Stimulated activated CD4-positive, alpha-beta T cell treated with anti-CD3 and anti-CD28 coated beads, Interleukin-15, amount 100 ng/mL, for 1 hour (primary cell): ENCODE measurements around the gene LANCL3.

Experiments used
- DNase-seq, 2 donors: peaks; one replicate each; pipeline ENCODE4 v3.0.0-alpha.2; 2020; ENCODE audit warnings: low read depth in 1 of 2, low spot score in 1 of 2

LANCL3 gene

GRCh38 chrX:37678574-37678973 is 107.1 kb downstream of the LANCL3 start:
- no peak for DNase-seq

- DNase-seq = no peak
Measured at GRCh38 chrX:37679230-37679629, 107.8 kb downstream of the LANCL3 start.

- no peak for DNase-seq
Measured at GRCh38 chrX:37679888-37680287, 108.4 kb downstream of the LANCL3 start.

GRCh38 chrX:37684426-37684825 is 113.0 kb downstream of the LANCL3 start:
- DNase-seq = no peak

GRCh38 chrX:37684973-37685372 is 113.5 kb downstream of the LANCL3 start:
- no peak for DNase-seq

- DNase-seq = peak in 1 of 2 donors; percentile 6
Measured at GRCh38 chrX:37685381-37686359, 114.2 kb downstream of the LANCL3 start, which contains the start of gene XK. Gene XK (plus strand): TSS chrX:37685791. CDS start chrX:37685962, 171 bp downstream.

- DNase-seq = no peak
Measured at GRCh38 chrX:37686369-37686995, 115.0 kb downstream of the LANCL3 start.

- DNase-seq = no peak
Measured at GRCh38 chrX:37686996-37687395, 115.5 kb downstream of the LANCL3 start.

- no peak for DNase-seq
Measured at GRCh38 chrX:37690119-37690518, 118.7 kb downstream of the LANCL3 start.

GRCh38 chrX:37692918-37693317 is 121.5 kb downstream of the LANCL3 start:
- DNase-seq = no peak

- no peak for DNase-seq
Measured at GRCh38 chrX:37697169-37697760, 125.8 kb downstream of the LANCL3 start.

- DNase-seq = no peak
Measured at GRCh38 chrX:37701588-37701987, 130.1 kb downstream of the LANCL3 start.

- DNase-seq = no peak
Measured at GRCh38 chrX:37711991-37712390, 140.5 kb downstream of the LANCL3 start.

GRCh38 chrX:37712458-37712857 is 141.0 kb downstream of the LANCL3 start:
- no peak for DNase-seq

- DNase-seq = no peak
Measured at GRCh38 chrX:37714479-37714878, 143.0 kb downstream of the LANCL3 start.

GRCh38 chrX:37716602-37717001 is 145.1 kb downstream of the LANCL3 start:
- no peak for DNase-seq

GRCh38 chrX:37717708-37718107 is 146.2 kb downstream of the LANCL3 start:
- no peak for DNase-seq

- DNase-seq = no peak
Measured at GRCh38 chrX:37722595-37722994, 151.1 kb downstream of the LANCL3 start.

GRCh38 chrX:37726346-37726745 is 154.9 kb downstream of the LANCL3 start:
- no peak for DNase-seq
